ENCODE measurements around the gene PUSL1.

PUSL1 gene

DNA sequence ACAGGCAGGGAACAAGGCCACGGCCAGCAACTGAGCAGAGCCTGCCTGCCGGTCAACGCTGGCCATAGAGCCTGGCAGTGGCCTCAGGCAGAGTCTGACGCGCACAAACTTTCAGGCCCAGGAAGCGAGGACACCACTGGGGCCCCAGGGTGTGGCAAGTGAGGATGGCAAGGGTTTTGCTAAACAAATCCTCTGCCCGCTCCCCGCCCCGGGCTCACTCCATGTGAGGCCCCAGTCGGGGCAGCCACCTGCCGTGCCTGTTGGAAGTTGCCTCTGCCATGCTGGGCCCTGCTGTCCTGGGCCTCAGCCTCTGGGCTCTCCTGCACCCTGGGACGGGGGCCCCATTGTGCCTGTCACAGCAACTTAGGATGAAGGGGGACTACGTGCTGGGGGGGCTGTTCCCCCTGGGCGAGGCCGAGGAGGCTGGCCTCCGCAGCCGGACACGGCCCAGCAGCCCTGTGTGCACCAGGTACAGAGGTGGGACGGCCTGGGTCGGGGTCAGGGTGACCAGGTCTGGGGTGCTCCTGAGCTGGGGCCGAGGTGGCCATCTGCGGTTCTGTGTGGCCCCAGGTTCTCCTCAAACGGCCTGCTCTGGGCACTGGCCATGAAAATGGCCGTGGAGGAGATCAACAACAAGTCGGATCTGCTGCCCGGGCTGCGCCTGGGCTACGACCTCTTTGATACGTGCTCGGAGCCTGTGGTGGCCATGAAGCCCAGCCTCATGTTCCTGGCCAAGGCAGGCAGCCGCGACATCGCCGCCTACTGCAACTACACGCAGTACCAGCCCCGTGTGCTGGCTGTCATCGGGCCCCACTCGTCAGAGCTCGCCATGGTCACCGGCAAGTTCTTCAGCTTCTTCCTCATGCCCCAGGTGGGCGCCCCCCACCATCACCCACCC lies 22.9 kb downstream of the PUSL1 start, which contains the start of gene TAS1R3:
Gene TAS1R3 (plus strand): TSS at position 213 of the 898 bp plus-strand sequence. CDS start 66 bp downstream, at position 279.
- H3K27ac ChIP-seq, result no peak within 1 kb of the TSS; the same call in 1 of the 2 replicates
- TF ChIP-seq, protein P1, sequence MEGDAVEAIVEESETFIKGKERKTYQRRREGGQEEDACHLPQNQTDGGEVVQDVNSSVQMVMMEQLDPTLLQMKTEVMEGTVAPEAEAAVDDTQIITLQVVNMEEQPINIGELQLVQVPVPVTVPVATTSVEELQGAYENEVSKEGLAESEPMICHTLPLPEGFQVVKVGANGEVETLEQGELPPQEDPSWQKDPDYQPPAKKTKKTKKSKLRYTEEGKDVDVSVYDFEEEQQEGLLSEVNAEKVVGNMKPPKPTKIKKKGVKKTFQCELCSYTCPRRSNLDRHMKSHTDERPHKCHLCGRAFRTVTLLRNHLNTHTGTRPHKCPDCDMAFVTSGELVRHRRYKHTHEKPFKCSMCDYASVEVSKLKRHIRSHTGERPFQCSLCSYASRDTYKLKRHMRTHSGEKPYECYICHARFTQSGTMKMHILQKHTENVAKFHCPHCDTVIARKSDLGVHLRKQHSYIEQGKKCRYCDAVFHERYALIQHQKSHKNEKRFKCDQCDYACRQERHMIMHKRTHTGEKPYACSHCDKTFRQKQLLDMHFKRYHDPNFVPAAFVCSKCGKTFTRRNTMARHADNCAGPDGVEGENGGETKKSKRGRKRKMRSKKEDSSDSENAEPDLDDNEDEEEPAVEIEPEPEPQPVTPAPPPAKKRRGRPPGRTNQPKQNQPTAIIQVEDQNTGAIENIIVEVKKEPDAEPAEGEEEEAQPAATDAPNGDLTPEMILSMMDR (conservative IDR thresholded peaks at IDR 0.05), result no peak

DNA sequence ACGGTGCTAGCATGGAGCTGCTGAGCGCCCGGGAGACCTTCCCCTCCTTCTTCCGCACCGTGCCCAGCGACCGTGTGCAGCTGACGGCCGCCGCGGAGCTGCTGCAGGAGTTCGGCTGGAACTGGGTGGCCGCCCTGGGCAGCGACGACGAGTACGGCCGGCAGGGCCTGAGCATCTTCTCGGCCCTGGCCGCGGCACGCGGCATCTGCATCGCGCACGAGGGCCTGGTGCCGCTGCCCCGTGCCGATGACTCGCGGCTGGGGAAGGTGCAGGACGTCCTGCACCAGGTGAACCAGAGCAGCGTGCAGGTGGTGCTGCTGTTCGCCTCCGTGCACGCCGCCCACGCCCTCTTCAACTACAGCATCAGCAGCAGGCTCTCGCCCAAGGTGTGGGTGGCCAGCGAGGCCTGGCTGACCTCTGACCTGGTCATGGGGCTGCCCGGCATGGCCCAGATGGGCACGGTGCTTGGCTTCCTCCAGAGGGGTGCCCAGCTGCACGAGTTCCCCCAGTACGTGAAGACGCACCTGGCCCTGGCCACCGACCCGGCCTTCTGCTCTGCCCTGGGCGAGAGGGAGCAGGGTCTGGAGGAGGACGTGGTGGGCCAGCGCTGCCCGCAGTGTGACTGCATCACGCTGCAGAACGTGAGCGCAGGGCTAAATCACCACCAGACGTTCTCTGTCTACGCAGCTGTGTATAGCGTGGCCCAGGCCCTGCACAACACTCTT lies 23.8 kb downstream of the PUSL1 start:
- TF ChIP-seq, protein P1 (conservative IDR thresholded peaks at IDR 0.05), result no peak
- H3K27ac ChIP-seq, result no peak overlapping the region

DNA sequence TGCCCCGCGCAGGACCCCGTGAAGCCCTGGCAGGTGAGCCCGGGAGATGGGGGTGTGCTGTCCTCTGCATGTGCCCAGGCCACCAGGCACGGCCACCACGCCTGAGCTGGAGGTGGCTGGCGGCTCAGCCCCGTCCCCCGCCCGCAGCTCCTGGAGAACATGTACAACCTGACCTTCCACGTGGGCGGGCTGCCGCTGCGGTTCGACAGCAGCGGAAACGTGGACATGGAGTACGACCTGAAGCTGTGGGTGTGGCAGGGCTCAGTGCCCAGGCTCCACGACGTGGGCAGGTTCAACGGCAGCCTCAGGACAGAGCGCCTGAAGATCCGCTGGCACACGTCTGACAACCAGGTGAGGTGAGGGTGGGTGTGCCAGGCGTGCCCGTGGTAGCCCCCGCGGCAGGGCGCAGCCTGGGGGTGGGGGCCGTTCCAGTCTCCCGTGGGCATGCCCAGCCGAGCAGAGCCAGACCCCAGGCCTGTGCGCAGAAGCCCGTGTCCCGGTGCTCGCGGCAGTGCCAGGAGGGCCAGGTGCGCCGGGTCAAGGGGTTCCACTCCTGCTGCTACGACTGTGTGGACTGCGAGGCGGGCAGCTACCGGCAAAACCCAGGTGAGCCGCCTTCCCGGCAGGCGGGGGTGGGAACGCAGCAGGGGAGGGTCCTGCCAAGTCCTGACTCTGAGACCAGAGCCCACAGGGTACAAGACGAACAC lies 24.5 kb downstream of the PUSL1 start:
- H3K27ac ChIP-seq, result no peak overlapping the region
- TF ChIP-seq, protein P1 (conservative IDR thresholded peaks at IDR 0.05), result no peak

- TF ChIP-seq, protein P1 (conservative IDR thresholded peaks at IDR 0.05), result no peak
- H3K27ac ChIP-seq, result no peak overlapping the region
Observed at GRCh38 chr1:1333551-1334241, 25.3 kb downstream of the PUSL1 start.

- H3K27ac ChIP-seq, result no peak overlapping the region
- TF ChIP-seq, protein P1 (conservative IDR thresholded peaks at IDR 0.05), result no peak
Observed at GRCh38 chr1:1334835-1335234, 26.4 kb downstream of the PUSL1 start.

DNA sequence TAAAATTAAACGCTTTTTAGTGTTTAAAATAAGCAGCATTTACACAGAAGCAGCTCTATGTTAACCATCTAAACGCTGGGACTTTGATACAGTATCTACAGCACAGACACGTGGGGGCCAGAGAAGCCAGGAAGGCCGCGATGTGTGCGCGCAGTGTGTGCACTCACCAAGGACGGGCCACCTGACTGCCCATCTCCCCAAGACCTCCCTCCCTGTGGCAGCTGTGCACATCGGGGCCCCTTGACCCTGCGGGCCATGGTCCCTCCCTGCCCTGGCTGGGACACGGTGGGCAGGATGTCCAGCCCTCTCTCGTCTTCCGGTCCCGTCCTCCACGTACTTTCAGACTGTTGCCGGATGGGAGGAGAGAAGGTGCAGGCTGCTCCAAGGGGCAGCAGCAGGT lies 26.9 kb downstream of the PUSL1 start:
- no peak overlapping the region for H3K27ac ChIP-seq
- TF ChIP-seq, protein P1 (conservative IDR thresholded peaks at IDR 0.05), result no peak
